Prostate gland (tissue), 2 donors: Measurements from ENCODE around the gene EEF1AKMT3.

Source experiments
- POLR2A ChIP-seq: fragments of 450-650 bp; IDR thresholded peaks from one replicate; pipeline ENCODE4 v1.6.1; 2016; ENCODE audit warnings: antibody characterized with exemption, mild to moderate bottlenecking
- POLR2AphosphoS5 ChIP-seq: sonication (generic); formaldehyde crosslinking; IDR thresholded peaks from one replicate; pipeline ENCODE4 v1.6.1; 2017; ENCODE audit warnings: antibody characterized with exemption
- TF ChIP-seq, protein P1 (sequence below), 4 experiments: fragments of 200-600 bp in 2 of 4; fragments of 450-650 bp in 2 of 4; sonication (generic) in 2 of 4; IDR thresholded peaks; 1 replicate in 3 of 4; 2 replicates in 1 of 4; pipeline ENCODE4 v1.5.1; 2016 to 2019; ENCODE audit warnings: antibody characterized with exemption in 4 of 4, mild to moderate bottlenecking in 2 of 4, moderate library complexity in 2 of 4

- TF ChIP-seq, protein P1, sequence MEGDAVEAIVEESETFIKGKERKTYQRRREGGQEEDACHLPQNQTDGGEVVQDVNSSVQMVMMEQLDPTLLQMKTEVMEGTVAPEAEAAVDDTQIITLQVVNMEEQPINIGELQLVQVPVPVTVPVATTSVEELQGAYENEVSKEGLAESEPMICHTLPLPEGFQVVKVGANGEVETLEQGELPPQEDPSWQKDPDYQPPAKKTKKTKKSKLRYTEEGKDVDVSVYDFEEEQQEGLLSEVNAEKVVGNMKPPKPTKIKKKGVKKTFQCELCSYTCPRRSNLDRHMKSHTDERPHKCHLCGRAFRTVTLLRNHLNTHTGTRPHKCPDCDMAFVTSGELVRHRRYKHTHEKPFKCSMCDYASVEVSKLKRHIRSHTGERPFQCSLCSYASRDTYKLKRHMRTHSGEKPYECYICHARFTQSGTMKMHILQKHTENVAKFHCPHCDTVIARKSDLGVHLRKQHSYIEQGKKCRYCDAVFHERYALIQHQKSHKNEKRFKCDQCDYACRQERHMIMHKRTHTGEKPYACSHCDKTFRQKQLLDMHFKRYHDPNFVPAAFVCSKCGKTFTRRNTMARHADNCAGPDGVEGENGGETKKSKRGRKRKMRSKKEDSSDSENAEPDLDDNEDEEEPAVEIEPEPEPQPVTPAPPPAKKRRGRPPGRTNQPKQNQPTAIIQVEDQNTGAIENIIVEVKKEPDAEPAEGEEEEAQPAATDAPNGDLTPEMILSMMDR (IDR thresholded peaks at IDR 0.05) = no peak
- TF ChIP-seq POLR2A (no peak), POLR2AphosphoS5 (no peak)
These were observed 24.6 kb downstream of the EEF1AKMT3 start for GRCh38 chr12:57796996-57797395.
